ENCODE data around the gene PROSER2. TPM values are rescaled to one million over a fixed set of nuclear protein-coding genes. Genes with fewer than 3 reads are reported as not detected.

The PROSER2 gene
- polyA plus RNA-seq, 3 donors = 1.2 to 2.2 (median 2.0) TPM

GRCh38 chr10:11902646-11903045 lies 79.5 kb downstream of the PROSER2 start:
- Histone ChIP-seq H3K4me1 (ENCODE audit: control insufficient read depth in 1 of 2, insufficient read depth in 2 of 2, low read length in 2 of 2) (peaks cover 0 to 5% of the 10 kb centered on the region in 2 donors), H3K27ac (ENCODE audit: low read depth in 1 of 2, low read length in 2 of 2) (no peak overlapping the region), H3K79me2 (ENCODE audit: insufficient read depth, low read length) (no peaks in the 10 kb centered on the region), H3K27me3 (ENCODE audit: control insufficient read depth in 2 of 2, insufficient read depth in 2 of 2, low read length in 2 of 2) (no peaks in the 10 kb centered on the region), H3K9me3 (replicated peaks in 1 of 2; ENCODE audit: control insufficient read depth in 1 of 2, insufficient read depth in 1 of 2, low read length in 2 of 2) (no peaks in the 10 kb centered on the region), H2AFZ (ENCODE audit: insufficient read depth, low read depth, low read length, poor library complexity, severe bottlenecking) (no peak overlapping the region), H3K4me2 (replicated peaks; ENCODE audit: extremely low read depth, low read length, poor library complexity, severe bottlenecking) (no peak overlapping the region), H4K20me1 (ENCODE audit: insufficient read depth, low read length) (no peaks in the 10 kb centered on the region), H3K9ac (ENCODE audit: insufficient read depth, low read length, poor library complexity, severe bottlenecking) (no peak overlapping the region), H3K4me3 (replicated peaks in 1 of 3; ENCODE audit: low read depth in 2 of 3, low read length in 3 of 3) (no peak overlapping the region), H3K36me3 (replicated peaks in 1 of 2; ENCODE audit: control insufficient read depth in 1 of 2, insufficient read depth in 2 of 2, low read length in 2 of 2) (no peaks in the 10 kb centered on the region)
- no peak overlapping the region for H3K4me3 Mint-ChIP-seq
- H3K4me1 Mint-ChIP-seq = peaks cover 6% of the 10 kb centered on the region
- H3K27me3 Mint-ChIP-seq (ENCODE audit: low read depth in 3 of 3) = peaks cover 0 to 5% (median 2%) of the 10 kb centered on the region in 3 donors
- no peak for TF ChIP-seq CTCF (IDR thresholded peaks at IDR 0.05)
- no peaks in the 10 kb centered on the region for H3K36me3 Mint-ChIP-seq
- DNase-seq = no peak
- WGBS (ENCODE audit: insufficient coverage) = 91% methylated on average over 6 of the region's 7 CpGs
- intact Hi-C loops (cut with micrococcal nuclease) = no loop called here
- no peaks in the 10 kb centered on the region for H3K9me3 Mint-ChIP-seq
- H3K27ac Mint-ChIP-seq = no peak overlapping the region

- Histone ChIP-seq H3K4me1 (ENCODE audit: control insufficient read depth in 1 of 2, insufficient read depth in 2 of 2, low read length in 2 of 2) (peaks cover 0 to 3% of the 10 kb centered on the region in 2 donors), H3K4me2 (replicated peaks; ENCODE audit: extremely low read depth, low read length, poor library complexity, severe bottlenecking) (no peak overlapping the region), H3K4me3 (replicated peaks in 1 of 3; ENCODE audit: low read depth in 2 of 3, low read length in 3 of 3) (no peak overlapping the region), H3K27me3 (ENCODE audit: control insufficient read depth in 2 of 2, insufficient read depth in 2 of 2, low read length in 2 of 2) (no peaks in the 10 kb centered on the region), H3K79me2 (ENCODE audit: insufficient read depth, low read length) (no peaks in the 10 kb centered on the region), H3K27ac (ENCODE audit: low read depth in 1 of 2, low read length in 2 of 2) (no peak overlapping the region), H3K36me3 (replicated peaks in 1 of 2; ENCODE audit: control insufficient read depth in 1 of 2, insufficient read depth in 2 of 2, low read length in 2 of 2) (no peaks in the 10 kb centered on the region), H3K9me3 (replicated peaks in 1 of 2; ENCODE audit: control insufficient read depth in 1 of 2, insufficient read depth in 1 of 2, low read length in 2 of 2) (no peaks in the 10 kb centered on the region), H4K20me1 (ENCODE audit: insufficient read depth, low read length) (no peaks in the 10 kb centered on the region), H3K9ac (ENCODE audit: insufficient read depth, low read length, poor library complexity, severe bottlenecking) (no peak overlapping the region), H2AFZ (ENCODE audit: insufficient read depth, low read depth, low read length, poor library complexity, severe bottlenecking) (no peak overlapping the region)
- Mint-ChIP-seq H3K4me1 (peaks cover 3% of the 10 kb centered on the region), H3K9me3 (no peaks in the 10 kb centered on the region), H3K27ac (no peak overlapping the region), H3K4me3 (no peak overlapping the region), H3K27me3 (ENCODE audit: low read depth in 3 of 3) (peaks cover 0 to 7% (median 4%) of the 10 kb centered on the region in 3 donors), H3K36me3 (no peaks in the 10 kb centered on the region)
- WGBS (ENCODE audit: insufficient coverage) = 100% methylated on average over 2 of the region's 8 CpGs
- TF ChIP-seq CTCF (IDR thresholded peaks at IDR 0.05) = no peak
- no peak for DNase-seq
- intact Hi-C loops (cut with micrococcal nuclease) = no loop called here
Measured at GRCh38 chr10:11906714-11907113, 83.6 kb downstream of the PROSER2 start.

Data from CD14-positive monocyte (primary cell).